Vagina (tissue), 2 donors: ENCODE measurements around the gene ARHGAP24.

Experiments
- CTCF ChIP-seq, 3 experiments: fragments of 450-650 bp in 2 of 3; fragments of 200-600 bp in 1 of 3; sonication (generic) in 1 of 3; IDR thresholded peaks; one replicate each; pipeline ENCODE4 v1.5.1; 2017 to 2019; ENCODE audit warnings: antibody characterized with exemption in 3 of 3, mild to moderate bottlenecking in 2 of 3, moderate library complexity in 2 of 3
- POLR2A ChIP-seq, 2 donors: fragments of 450-650 bp; IDR thresholded peaks; one replicate each; pipeline ENCODE4 v1.6.1; 2017; ENCODE audit warnings: antibody characterized with exemption in 2 of 2, mild to moderate bottlenecking in 2 of 2, moderate library complexity in 2 of 2

GRCh38 chr4:85656759-85657505, 182.0 kb downstream of the ARHGAP24 start:
- TF ChIP-seq CTCF (IDR thresholded peaks at IDR 0.05) = no peak
- no peak for TF ChIP-seq POLR2A (IDR thresholded peaks at IDR 0.05)
